VCaP (cell line): Measurements from ENCODE around the gene PLK1.
"Not testable (repeated sequence)": the region's sequence is repeated elsewhere in the genome, so short reads cannot be mapped to it uniquely, and the experiment has no call there.

ENCODE experiments used
- H3K27ac ChIP-seq: fragments of 450-650 bp; 2 replicates; pipeline ENCODE4 v1.5.1; 2017
- CTCF ChIP-seq: fragments of 450-650 bp; conservative IDR thresholded peaks from 2 replicates; pipeline ENCODE4 v1.5.1; 2017; ENCODE audit warnings: mild to moderate bottlenecking, moderate library complexity

Gene PLK1

GRCh38 chr16:23678430-23679273 is at the start of gene PLK1:
Gene PLK1 (plus strand): TSS chr16:23678889. CDS start chr16:23678933, 44 bp downstream.
- peak; percentile 32; the same call in 1 of the 2 replicates for TF ChIP-seq CTCF
- H3K27ac ChIP-seq = peak within 1 kb of the TSS; percentile 53

GRCh38 chr16:23629516-23629915 is 49.2 kb upstream of the PLK1 start:
- H3K27ac ChIP-seq = no peak overlapping the region
- TF ChIP-seq CTCF = no peak

GRCh38 chr16:23631874-23632273 is 46.8 kb upstream of the PLK1 start:
- not testable (repeated sequence) for H3K27ac ChIP-seq

GRCh38 chr16:23634461-23635036 is 44.1 kb upstream of the PLK1 start:
- H3K27ac ChIP-seq = no peak overlapping the region
- TF ChIP-seq CTCF = no peak

GRCh38 chr16:23635958-23636357 is 42.7 kb upstream of the PLK1 start:
- no peak for TF ChIP-seq CTCF
- H3K27ac ChIP-seq = no peak overlapping the region

- peak overlapping the region; percentile 81 for H3K27ac ChIP-seq
- no peak for TF ChIP-seq CTCF
Observed at GRCh38 chr16:23640615-23640930, 38.1 kb upstream of the PLK1 start.

GRCh38 chr16:23640931-23641765 is 37.5 kb upstream of the PLK1 start, which contains the start of the genes DCTN5 and PALB2:
Gene DCTN5 (plus strand): TSS chr16:23641466. CDS start chr16:23641543, 77 bp downstream.
Gene PALB2 (minus strand): TSS chr16:23641310. CDS start chr16:23641157, 153 bp downstream.
- peak within 1 kb of the TSS; percentile 81 for H3K27ac ChIP-seq
- TF ChIP-seq CTCF = no peak
